Lung (tissue), 12 donors: ENCODE results near the gene TTC27. TPM values are rescaled to one million over a fixed set of nuclear protein-coding genes. Genes with fewer than 3 reads are reported as not detected.
"Not testable (repeated sequence)": the region's sequence is repeated elsewhere in the genome, so short reads cannot be mapped to it uniquely, and the experiment has no call there.

Source experiments
- ATAC-seq: fragments of 200-7000 bp; cut with Tn5 transposase; one replicate; pipeline ENCODE4 v1.9.1; 2020; ENCODE audit warnings: moderate number of reproducible peaks; ENCODE audit not compliant: insufficient read depth, low FRiP score
- DNase-seq, 3 donors: peaks; one replicate each; pipeline ENCODE4 v3.0.0-alpha.2; 2013 to 2017
- H3K27ac ChIP-seq, 2 donors: one replicate each; pipeline ENCODE4 v1.5.1; 2013; ENCODE audit warnings: mild to moderate bottlenecking in 2 of 2, moderate library complexity in 2 of 2, control low read depth in 1 of 2, inconsistent platforms in 1 of 2, low read depth in 1 of 2, low read length in 1 of 2
- H3K27me3 ChIP-seq, 3 donors: one replicate each; pipeline ENCODE4 v1.5.1; 2013; ENCODE audit warnings: low read length in 2 of 3; ENCODE audit not compliant: control insufficient read depth in 3 of 3, insufficient read depth in 3 of 3
- H3K36me3 ChIP-seq, 4 donors: one replicate each; pipeline ENCODE4 v1.5.1; 2013; ENCODE audit warnings: low read length in 4 of 4, mild to moderate bottlenecking in 1 of 4, moderate library complexity in 1 of 4; ENCODE audit not compliant: control insufficient read depth in 4 of 4, insufficient read depth in 4 of 4
- H3K4me1 ChIP-seq, 5 donors: one replicate each; pipeline ENCODE4 v1.5.1; 2013; ENCODE audit warnings: low read length in 5 of 5, mild to moderate bottlenecking in 2 of 5, moderate library complexity in 1 of 5; ENCODE audit not compliant: control insufficient read depth in 5 of 5, insufficient read depth in 5 of 5
- H3K4me3 ChIP-seq: one replicate; pipeline ENCODE4 v1.5.1; 2013; ENCODE audit warnings: mild to moderate bottlenecking, control low read depth, moderate library complexity
- H3K9ac ChIP-seq, 2 donors: one replicate each; pipeline ENCODE4 v1.5.1; 2013; ENCODE audit warnings: low read length in 2 of 2, control low read depth in 1 of 2; ENCODE audit not compliant: insufficient read depth in 1 of 2
- H3K9me3 ChIP-seq, 4 donors: one replicate each; pipeline ENCODE4 v1.5.1; 2013; ENCODE audit warnings: low read length in 3 of 4, mild to moderate bottlenecking in 1 of 4, moderate library complexity in 1 of 4; ENCODE audit not compliant: control insufficient read depth in 4 of 4, insufficient read depth in 3 of 4
- WGBS, 2 donors: extraction: QIAGEN DNeasy Blood & Tissue Kit; methylation state at CpG; one replicate each; pipeline ENCODE4 v1.1.7; 2013; 5-methylcytosine and 5-hydroxymethylcytosine counted together
- polyA plus RNA-seq, 2 donors: library from polyadenylated mRNA; stranded (reverse); fragments of 200-250 nt; gene quantifications; one replicate each; pipeline ENCODE4 v1.2.1, GENCODE V29; 2013
- total RNA-seq, 2 donors: library from RNA; depleted of rRNA in 1 of 2; stranded (reverse); fragments of >200 nt in 1 of 2; gene quantifications; one replicate each; pipeline ENCODE4 v1.2.1, GENCODE V29; 2014 to 2021
- TF ChIP-seq, protein P1 (sequence below): IDR thresholded peaks from 2 replicates; pipeline ENCODE4 v1.5.1; 2012; ENCODE audit warnings: mild to moderate bottlenecking; ENCODE audit errors: control extremely low read depth, extremely low read depth
- donor health status: control.
- donor health status: control.
- donor health status: Bipolar disorder and iron deficiency.
- donor health status: healthy.
- donor health status: DM: yes; HTN: yes; CAD: no.

Gene TTC27
- total and polyA plus RNA-seq, 4 donors: 5.2 to 17.4 (median 12.3) TPM

DNA sequence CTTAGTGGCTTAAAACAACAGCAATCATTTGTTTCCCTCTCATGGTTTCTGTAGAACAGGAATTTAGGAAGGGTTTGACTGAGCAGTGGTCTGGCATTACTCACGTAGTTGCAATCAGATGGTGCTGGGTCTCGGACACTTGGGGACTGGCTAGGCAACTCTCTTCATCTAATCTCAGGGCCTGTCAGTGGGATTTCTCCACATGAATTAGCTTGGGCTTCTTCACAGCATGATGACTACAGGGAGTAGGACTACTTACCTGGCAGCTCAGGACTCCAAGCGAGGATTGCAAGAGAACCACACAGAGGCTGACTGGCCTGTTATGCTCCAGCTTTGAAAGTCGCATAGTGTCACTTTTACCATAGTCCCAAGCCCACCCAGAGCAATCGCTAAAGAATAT lies 125.1 kb downstream of the TTC27 start:
- DNase-seq: no peak
- peaks cover 0 to 8% (median 3%) of the 10 kb centered on the region in 4 donors for H3K36me3 ChIP-seq
- TF ChIP-seq, protein P1, sequence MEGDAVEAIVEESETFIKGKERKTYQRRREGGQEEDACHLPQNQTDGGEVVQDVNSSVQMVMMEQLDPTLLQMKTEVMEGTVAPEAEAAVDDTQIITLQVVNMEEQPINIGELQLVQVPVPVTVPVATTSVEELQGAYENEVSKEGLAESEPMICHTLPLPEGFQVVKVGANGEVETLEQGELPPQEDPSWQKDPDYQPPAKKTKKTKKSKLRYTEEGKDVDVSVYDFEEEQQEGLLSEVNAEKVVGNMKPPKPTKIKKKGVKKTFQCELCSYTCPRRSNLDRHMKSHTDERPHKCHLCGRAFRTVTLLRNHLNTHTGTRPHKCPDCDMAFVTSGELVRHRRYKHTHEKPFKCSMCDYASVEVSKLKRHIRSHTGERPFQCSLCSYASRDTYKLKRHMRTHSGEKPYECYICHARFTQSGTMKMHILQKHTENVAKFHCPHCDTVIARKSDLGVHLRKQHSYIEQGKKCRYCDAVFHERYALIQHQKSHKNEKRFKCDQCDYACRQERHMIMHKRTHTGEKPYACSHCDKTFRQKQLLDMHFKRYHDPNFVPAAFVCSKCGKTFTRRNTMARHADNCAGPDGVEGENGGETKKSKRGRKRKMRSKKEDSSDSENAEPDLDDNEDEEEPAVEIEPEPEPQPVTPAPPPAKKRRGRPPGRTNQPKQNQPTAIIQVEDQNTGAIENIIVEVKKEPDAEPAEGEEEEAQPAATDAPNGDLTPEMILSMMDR: no peak
- WGBS, 2 donors: 98 to 99% methylated on average over 5 of the region's 5 CpGs
- H3K4me3 ChIP-seq: no peak overlapping the region
- H3K9me3 ChIP-seq: no peaks in the 10 kb centered on the region
- ATAC-seq: no peak
- peaks cover 0 to 15% (median 3%) of the 10 kb centered on the region in 5 donors for H3K4me1 ChIP-seq
- H3K27me3 ChIP-seq: no peaks in the 10 kb centered on the region
- no peak overlapping the region for H3K9ac ChIP-seq
- H3K27ac ChIP-seq: no peak overlapping the region

DNA sequence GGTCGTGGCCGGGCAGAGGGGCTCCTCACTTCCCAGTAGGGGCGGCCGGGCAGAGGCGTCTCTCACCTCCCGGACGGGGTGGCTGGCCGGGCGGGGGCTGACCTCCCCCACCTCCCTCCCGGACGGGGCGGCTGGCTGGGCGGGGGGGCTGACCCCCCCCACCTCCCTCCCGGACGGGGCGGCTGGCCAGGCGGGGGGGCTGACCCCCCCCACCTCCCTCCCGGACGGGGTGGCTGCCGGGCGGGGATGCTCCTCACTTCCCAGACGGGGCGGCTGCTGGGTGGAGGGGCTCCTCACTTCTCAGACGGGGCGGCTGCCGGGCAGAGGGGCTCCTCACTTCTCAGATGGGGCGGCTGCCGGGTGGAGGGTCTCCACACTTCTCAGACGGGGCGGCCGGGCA lies 126.8 kb downstream of the TTC27 start:
- WGBS, 2 donors: 86 to 92% methylated on average over 21 to 28 of the region's 31 CpGs
- not testable (repeated sequence) for DNase-seq, H3K9me3 ChIP-seq, H3K36me3 ChIP-seq, H3K9ac ChIP-seq, ATAC-seq, H3K4me3 ChIP-seq, H3K27ac ChIP-seq, H3K27me3 ChIP-seq
- H3K4me1 ChIP-seq: peaks cover 0 to 16% (median 3%) of the 10 kb centered on the region in 5 donors

DNA sequence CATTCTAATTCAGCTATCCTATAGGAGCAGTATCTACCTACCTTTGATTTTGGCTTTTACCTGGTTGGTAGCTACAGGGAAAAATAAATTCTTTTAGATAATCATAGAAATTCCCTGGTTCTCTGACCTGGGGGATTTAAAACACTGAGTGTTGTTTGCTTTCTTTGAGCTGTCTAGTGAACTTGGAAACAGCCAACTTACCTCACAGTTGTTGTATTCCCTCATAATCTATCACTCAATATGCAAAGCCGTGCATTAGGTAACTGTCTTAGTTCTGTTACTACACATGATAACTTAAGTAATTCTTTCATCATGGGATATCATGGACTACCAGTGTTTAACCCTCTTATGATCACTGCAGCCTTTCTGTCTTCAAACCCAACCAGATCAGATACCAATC lies 127.8 kb downstream of the TTC27 start:
- H3K9ac ChIP-seq: no peak overlapping the region
- 83 to 89% methylated on average over 1 of the region's 1 CpG for WGBS, 2 donors
- no peak for ATAC-seq

DNA sequence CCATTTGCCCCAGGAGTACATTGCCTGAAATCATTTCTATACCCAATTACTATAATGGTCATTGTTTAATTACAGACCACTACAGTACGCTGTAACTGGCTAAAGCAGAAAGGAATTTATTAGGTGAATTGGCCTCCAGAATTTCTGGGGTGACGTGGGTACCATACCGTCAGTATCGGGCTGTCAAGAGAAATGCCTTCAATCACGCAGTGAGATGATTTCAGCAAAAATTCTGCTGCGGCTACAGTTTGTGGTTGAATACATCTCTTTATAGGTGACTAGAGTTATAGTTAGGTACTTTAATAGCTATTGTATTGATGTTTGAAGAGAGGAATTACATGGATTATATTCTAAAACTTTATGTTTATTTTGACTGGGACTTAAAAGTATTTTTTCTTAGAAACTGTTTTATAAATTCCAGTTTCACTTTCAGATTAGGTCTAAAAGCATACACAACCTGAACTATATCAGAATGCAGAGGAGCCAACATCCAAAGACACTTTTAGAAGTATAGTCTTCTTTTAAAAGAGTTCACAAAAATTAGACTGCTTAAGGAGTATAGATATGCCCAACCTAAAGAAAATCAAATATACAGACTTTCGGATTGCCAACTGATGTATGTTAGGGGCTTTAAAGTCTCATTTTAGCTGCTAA lies 128.4 kb downstream of the TTC27 start:
- no peak overlapping the region for H3K27ac ChIP-seq
- TF ChIP-seq, protein P1: no peak
- no peak overlapping the region for H3K9ac ChIP-seq
- ATAC-seq: no peak
- no peaks in the 10 kb centered on the region for H3K9me3 ChIP-seq
- WGBS, 2 donors: 64 to 80% methylated on average over 7 of the region's 7 CpGs
- H3K36me3 ChIP-seq: peaks cover 0 to 14% (median 4%) of the 10 kb centered on the region in 4 donors
- H3K4me3 ChIP-seq: no peak overlapping the region
- no peak for DNase-seq
- H3K4me1 ChIP-seq: peaks cover 0 to 11% (median 3%) of the 10 kb centered on the region in 5 donors
- no peaks in the 10 kb centered on the region for H3K27me3 ChIP-seq

More for the DNA sequence above, 127.8 kb downstream of the TTC27 start:
- H3K4me1 ChIP-seq: peaks cover 0 to 16% (median 3%) of the 10 kb centered on the region in 5 donors
- H3K9me3 ChIP-seq: no peaks in the 10 kb centered on the region
- H3K27me3 ChIP-seq: no peaks in the 10 kb centered on the region
- DNase-seq: no peak
- no peak overlapping the region for H3K27ac ChIP-seq
- peaks cover 0 to 11% (median 3%) of the 10 kb centered on the region in 4 donors for H3K36me3 ChIP-seq
- TF ChIP-seq, protein P1: no peak
- no peak overlapping the region for H3K4me3 ChIP-seq
